H1 (cell line): Measurements from ENCODE around the gene MAP10. TPM values are rescaled to one million over a fixed set of nuclear protein-coding genes. Genes with fewer than 3 reads are reported as not detected.

ENCODE experiments used
- CTCF ChIA-PET: fragments of 300-600 bp; sonication (Branson Sonifier 250); formaldehyde crosslinking; loops from one replicate; lab custom pipeline; 2021; ENCODE audit not compliant: partially characterized antibody; lab: Charles Lee
- POLR2A ChIA-PET: fragments of 300-600 bp; sonication (Branson Sonifier 250); formaldehyde crosslinking; loops from one replicate; lab custom pipeline; 2021; ENCODE audit warnings: inconsistent platforms; ENCODE audit not compliant: partially characterized antibody; lab: Charles Lee
- DNase-seq, 2 experiments: peaks; one replicate each; pipeline versions ENCODE4 v3.0.0 to v3.0.0-alpha.2; 2010 to 2022; ENCODE audit warnings: low spot score in 2 of 2, low read depth in 1 of 2, mixed read lengths in 1 of 2
- FAIRE-seq: peaks from 2 replicates; lab custom pipeline; 2011; peaks lifted over from hg19 to GRCh38; lab: Jason Lieb, UNC
- H2AFZ ChIP-seq: 2 replicates; pipeline ENCODE4 v1.8.1; 2012; ENCODE audit warnings: low read length, inconsistent platforms
- H2AK5ac ChIP-seq: 2 replicates; pipeline ENCODE4 v1.6.1; 2013; ENCODE audit warnings: low read depth, low read length
- H2BK120ac ChIP-seq: replicated peaks from 2 replicates; pipeline ENCODE3; 2013; ENCODE audit warnings: low read depth, low read length, inconsistent platforms
- H2BK12ac ChIP-seq: 2 replicates; pipeline ENCODE4 v1.6.1; 2013; ENCODE audit warnings: low read depth, low read length
- H2BK15ac ChIP-seq: 2 replicates; pipeline ENCODE4 v1.6.1; 2013; ENCODE audit warnings: low read length
- H2BK20ac ChIP-seq: 2 replicates; pipeline ENCODE4 v1.6.1; 2013; ENCODE audit warnings: low read length
- H2BK5ac ChIP-seq: 2 replicates; pipeline ENCODE4 v1.6.1; 2013; ENCODE audit warnings: low read depth, low read length
- H3K14ac ChIP-seq: 2 replicates; pipeline ENCODE4 v1.6.1; 2013; ENCODE audit warnings: inconsistent platforms; ENCODE audit not compliant: insufficient read length
- H3K18ac ChIP-seq: 2 replicates; pipeline ENCODE4 v1.6.1; 2013; ENCODE audit warnings: low read length; ENCODE audit errors: extremely low read depth
- H3K23ac ChIP-seq: 2 replicates; pipeline ENCODE4 v1.6.1; 2013; ENCODE audit warnings: inconsistent platforms; ENCODE audit not compliant: insufficient read length
- H3K23me2 ChIP-seq: 2 replicates; pipeline ENCODE4 v1.6.1; 2013; ENCODE audit warnings: low read depth, low read length
- H3K27ac ChIP-seq: 2 replicates; pipeline ENCODE4 v1.6.1; 2011; ENCODE audit warnings: low read depth, low read length, inconsistent platforms
- H3K27me3 ChIP-seq, 4 experiments: replicated peaks in 1 of 4; 1 replicate in 1 of 4; 2 replicates in 3 of 4; pipeline versions ENCODE4 v1.6.1 to v1.8.1; 2011 to 2013; ENCODE audit warnings: low read length in 3 of 4, mild to moderate bottlenecking in 3 of 4, inconsistent platforms in 2 of 4, mixed read lengths in 2 of 4, moderate library complexity in 1 of 4; ENCODE audit not compliant: control insufficient read depth in 3 of 4, insufficient read depth in 3 of 4; ENCODE audit errors: extremely low read depth in 1 of 4
- H3K36me3 ChIP-seq, 4 experiments: 2 replicates each; pipeline versions ENCODE4 v1.6.1 to v1.8.1; 2011 to 2013; ENCODE audit warnings: mild to moderate bottlenecking in 4 of 4, low read length in 3 of 4, moderate library complexity in 2 of 4, control low read depth in 1 of 4, inconsistent platforms in 1 of 4; ENCODE audit not compliant: insufficient read depth in 4 of 4, control insufficient read depth in 2 of 4
- H3K4ac ChIP-seq: replicated peaks from 2 replicates; pipeline ENCODE3; 2013; ENCODE audit warnings: low read length, low read depth, mixed read lengths, inconsistent platforms; ENCODE audit not compliant: insufficient read length
- H3K4me1 ChIP-seq, 4 experiments: replicated peaks in 1 of 4; 1 replicate in 1 of 4; 2 replicates in 3 of 4; pipeline versions ENCODE4 v1.6.1 to v1.8.1; 2011 to 2013; ENCODE audit warnings: low read length in 3 of 4, inconsistent platforms in 2 of 4, mixed read lengths in 1 of 4; ENCODE audit not compliant: insufficient read depth in 4 of 4, control insufficient read depth in 3 of 4
- H3K4me2 ChIP-seq, 2 experiments: 2 replicates each; pipeline versions ENCODE4 v1.6.1 to v1.8.1; 2011 to 2013; ENCODE audit warnings: low read depth in 2 of 2, low read length in 2 of 2, control low read depth in 1 of 2, inconsistent platforms in 1 of 2, mild to moderate bottlenecking in 1 of 2; ENCODE audit not compliant: insufficient read depth in 1 of 2
- H3K4me3 ChIP-seq, 4 experiments: fragments of 200-600, 300-600 bp in 1 of 4; sonication (generic), shearing (Covaris generic), sonication (Bioruptor Twin) in 1 of 4; 2 replicates each; pipeline versions ENCODE4 v1.5.1 to v1.8.1; 2011 to 2016; ENCODE audit warnings: low read length in 4 of 4, low read depth in 3 of 4, control low read depth in 2 of 4, inconsistent platforms in 2 of 4, mild to moderate bottlenecking in 2 of 4, mixed read lengths in 1 of 4, moderate library complexity in 1 of 4; ENCODE audit not compliant: insufficient read depth in 2 of 4; ENCODE audit errors: extremely low read depth in 1 of 4
- H3K56ac ChIP-seq: replicated peaks from 2 replicates; pipeline ENCODE3; 2013; ENCODE audit warnings: low read depth, mild to moderate bottlenecking, mixed read lengths, low read length, inconsistent platforms; ENCODE audit not compliant: insufficient read length
- H3K79me1 ChIP-seq: 2 replicates; pipeline ENCODE4 v1.6.1; 2013; ENCODE audit warnings: low read depth, low read length, control low read depth
- H3K79me2 ChIP-seq, 2 experiments: 2 replicates each; pipeline versions ENCODE4 v1.6.1 to v1.8.1; 2012 to 2013; ENCODE audit warnings: low read length in 2 of 2, mild to moderate bottlenecking in 2 of 2, inconsistent platforms in 1 of 2; ENCODE audit not compliant: insufficient read depth in 2 of 2, control insufficient read depth in 1 of 2
- H3K9ac ChIP-seq, 4 experiments: replicated peaks in 1 of 4; 1 replicate in 1 of 4; 2 replicates in 3 of 4; pipeline versions ENCODE4 v1.6.1 to v1.8.1; 2011 to 2013; ENCODE audit warnings: low read depth in 3 of 4, low read length in 3 of 4, control low read depth in 2 of 4, mild to moderate bottlenecking in 2 of 4, moderate library complexity in 2 of 4, inconsistent platforms in 1 of 4; ENCODE audit errors: extremely low read depth in 1 of 4
- H3K9me3 ChIP-seq, 2 experiments: 2 replicates each; pipeline versions ENCODE4 v1.6.1 to v1.8.1; 2012 to 2013; ENCODE audit warnings: mild to moderate bottlenecking in 2 of 2, moderate library complexity in 2 of 2, control low read depth in 1 of 2, inconsistent platforms in 1 of 2, low read depth in 1 of 2, low read length in 1 of 2, mixed read lengths in 1 of 2; ENCODE audit not compliant: insufficient read depth in 2 of 2
- H4K20me1 ChIP-seq, 2 experiments: replicated peaks in 1 of 2; 2 replicates each; pipeline versions ENCODE3 to v1.8.1; 2011 to 2013; ENCODE audit warnings: inconsistent platforms in 2 of 2, low read length in 2 of 2, mild to moderate bottlenecking in 1 of 2; ENCODE audit not compliant: insufficient read depth in 2 of 2, control insufficient read depth in 1 of 2
- H4K5ac ChIP-seq: 2 replicates; pipeline ENCODE4 v1.6.1; 2013; ENCODE audit warnings: low read length, low read depth, mixed read lengths, inconsistent platforms; ENCODE audit not compliant: insufficient read length
- H4K8ac ChIP-seq: 2 replicates; pipeline ENCODE4 v1.8.0; 2013; ENCODE audit warnings: mild to moderate bottlenecking, moderate library complexity, low read length, inconsistent platforms; ENCODE audit not compliant: insufficient read depth; ENCODE audit errors: extremely low read depth
- H4K91ac ChIP-seq: replicated peaks from 2 replicates; pipeline ENCODE3; 2013; ENCODE audit warnings: low read length, mixed read lengths, inconsistent platforms; ENCODE audit not compliant: insufficient read length
- BCL11A ChIP-seq, 2 experiments: IDR thresholded peaks; one replicate each; pipeline ENCODE4 v1.6.1; 2011; ENCODE audit warnings: low read depth in 2 of 2, low read length in 2 of 2, mild to moderate bottlenecking in 2 of 2
- KDM5A ChIP-seq: fragments of 200-600 bp; IDR thresholded peaks from 2 replicates; pipeline ENCODE4 v1.7.1; 2012; ENCODE audit warnings: mild to moderate bottlenecking, low read length, inconsistent platforms, mixed read lengths
- SIRT6 ChIP-seq: IDR thresholded peaks from one replicate; pipeline ENCODE4 v1.7.1; 2012; ENCODE audit warnings: low read length, inconsistent platforms
- SIX5 ChIP-seq: IDR thresholded peaks from 2 replicates; pipeline ENCODE4 v1.6.1; 2011; ENCODE audit warnings: mild to moderate bottlenecking, low read depth, low read length
- SP1 ChIP-seq: IDR thresholded peaks from 2 replicates; pipeline ENCODE4 v1.6.1; 2011; ENCODE audit warnings: low read depth, low read length
- WGBS, 2 experiments: shearing (Covaris generic) in 1 of 2; methylation state at CpG; one replicate each; pipeline versions ENCODE4 v1.1.6 to v1.1.7; 2013 to 2015; ENCODE audit warnings: low lambda C conversion rate in 2 of 2, mixed read lengths in 2 of 2, inconsistent platforms in 1 of 2, low coverage in 1 of 2, missing lambda C conversion rate in 1 of 2; ENCODE audit not compliant: insufficient replicate concordance in 2 of 2, insufficient coverage in 1 of 2, insufficient read length in 1 of 2; ENCODE audit errors: extremely low coverage in 1 of 2, missing lambda C conversion rate in 1 of 2; 5-methylcytosine and 5-hydroxymethylcytosine counted together
- polyA plus RNA-seq, 7 experiments: library from polyadenylated mRNA; depleted of rRNA in 3 of 7; stranded (reverse) in 5 of 7; unstranded in 2 of 7; fragments of >200 nt in 5 of 7; fragments of 200-250 nt in 2 of 7; gene quantifications; 1 replicate in 5 of 7; 2 replicates in 1 of 7; 4 replicates in 1 of 7; pipeline versions ENCODE4 v1.2.1 to v1.2.3, GENCODE V29; 2011 to 2013; ENCODE audit warnings: missing spikeins in 2 of 7, mixed read lengths in 2 of 7
- total RNA-seq: library from RNA; stranded (reverse); fragmentation: NEBNext Ultra II Directional; extraction: Animal tissue kit (Norgen Biotek cat#: 25700); gene quantifications from 2 replicates; pipeline ENCODE4 v1.2.1, GENCODE V29; 2021
- TF ChIP-seq, protein P1 (sequence below), 3 experiments: IDR thresholded peaks; 1 replicate in 2 of 3; 2 replicates in 1 of 3; pipeline versions ENCODE4 v1.5.1 to v1.6.1; 2011; ENCODE audit warnings: low read length in 3 of 3, mild to moderate bottlenecking in 3 of 3, inconsistent platforms in 2 of 3, low read depth in 1 of 3, moderate library complexity in 1 of 3; ENCODE audit not compliant: insufficient read depth in 1 of 3; ENCODE audit errors: control extremely low read depth in 1 of 3

Gene MAP10
- total and polyA plus RNA-seq, 2 of the 8 experiments (the other 6 are each of a cell fraction or from before 2014, with no cell fraction given), result 1.5 to 3.5 TPM

DNA sequence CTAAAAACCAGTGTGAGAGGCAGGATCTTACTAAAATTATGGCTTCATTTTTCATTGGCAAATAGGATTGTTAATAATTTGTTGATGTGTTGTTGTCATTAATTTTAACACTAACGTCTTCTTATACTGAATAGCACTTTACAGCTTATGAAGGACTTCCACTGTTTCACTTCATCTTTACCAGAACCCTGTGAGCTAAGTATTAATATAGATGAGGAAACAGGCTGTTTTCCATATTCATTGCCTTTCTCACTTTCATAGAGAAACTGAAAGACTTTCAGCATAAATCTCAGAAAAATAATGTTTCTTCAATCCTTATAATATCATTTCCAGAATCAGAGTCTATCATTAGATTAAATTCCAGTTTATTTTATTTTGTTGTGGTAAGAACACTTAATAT lies 8.5 kb downstream of the MAP10 start:
- Histone ChIP-seq H3K27ac (no peak overlapping the region), H2AFZ (no peak overlapping the region), H4K91ac (no peak overlapping the region), H3K9me3 (no peaks in the 10 kb centered on the region), H4K20me1 (no peaks in the 10 kb centered on the region), H2BK120ac (no peak overlapping the region), H2AK5ac (no peak overlapping the region), H2BK15ac (no peak overlapping the region), H3K18ac (no peak overlapping the region), H3K79me1 (no peaks in the 10 kb centered on the region), H3K4me3 (no peak overlapping the region), H2BK5ac (no peak overlapping the region), H3K14ac (no peak overlapping the region), H3K4me2 (no peak overlapping the region), H3K4me1 (no peaks in the 10 kb centered on the region), H3K56ac (no peak overlapping the region), H3K4ac (no peak overlapping the region), H4K5ac (no peak overlapping the region), H3K23me2 (no peaks in the 10 kb centered on the region), H3K79me2 (no peaks in the 10 kb centered on the region), H3K23ac (no peak overlapping the region), H2BK20ac (no peak overlapping the region), H3K36me3 (no peaks in the 10 kb centered on the region), H3K27me3 (no peaks in the 10 kb centered on the region), H3K9ac (no peak overlapping the region), H2BK12ac (no peak overlapping the region), H4K8ac (no peak overlapping the region)
- 89% methylated on average over 1 of the region's 1 CpG; no CpG with 5 or more reads in 1 of the 2 experiments for WGBS, 2 experiments
- ChIA-PET CTCF (interaction anchor here (0.6 to 3.3 kb wide), 2 partner anchors 33 to 66 kb away, joined by 3 to 12 read pairs; no protein-coding TSS in a partner anchor), POLR2A (interaction anchor here (0.9 kb wide), 1 partner anchor 13 kb away, joined by 3 read pairs; no protein-coding TSS in a partner anchor)
- FAIRE-seq (no peak), DNase-seq (no peak)
- TF ChIP-seq BCL11A (IDR thresholded peaks at IDR 0.05; ENCODE audit: low read depth in 2 of 2, low read length in 2 of 2), result no peak
- no peak for TF ChIP-seq SP1
- TF ChIP-seq, protein P1, sequence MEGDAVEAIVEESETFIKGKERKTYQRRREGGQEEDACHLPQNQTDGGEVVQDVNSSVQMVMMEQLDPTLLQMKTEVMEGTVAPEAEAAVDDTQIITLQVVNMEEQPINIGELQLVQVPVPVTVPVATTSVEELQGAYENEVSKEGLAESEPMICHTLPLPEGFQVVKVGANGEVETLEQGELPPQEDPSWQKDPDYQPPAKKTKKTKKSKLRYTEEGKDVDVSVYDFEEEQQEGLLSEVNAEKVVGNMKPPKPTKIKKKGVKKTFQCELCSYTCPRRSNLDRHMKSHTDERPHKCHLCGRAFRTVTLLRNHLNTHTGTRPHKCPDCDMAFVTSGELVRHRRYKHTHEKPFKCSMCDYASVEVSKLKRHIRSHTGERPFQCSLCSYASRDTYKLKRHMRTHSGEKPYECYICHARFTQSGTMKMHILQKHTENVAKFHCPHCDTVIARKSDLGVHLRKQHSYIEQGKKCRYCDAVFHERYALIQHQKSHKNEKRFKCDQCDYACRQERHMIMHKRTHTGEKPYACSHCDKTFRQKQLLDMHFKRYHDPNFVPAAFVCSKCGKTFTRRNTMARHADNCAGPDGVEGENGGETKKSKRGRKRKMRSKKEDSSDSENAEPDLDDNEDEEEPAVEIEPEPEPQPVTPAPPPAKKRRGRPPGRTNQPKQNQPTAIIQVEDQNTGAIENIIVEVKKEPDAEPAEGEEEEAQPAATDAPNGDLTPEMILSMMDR (IDR thresholded peaks at IDR 0.05; ENCODE audit: control extremely low read depth in 1 of 3, insufficient read depth in 1 of 3, low read depth in 1 of 3, low read length in 3 of 3), result no peak
- no peak for TF ChIP-seq SIX5
- no peak for TF ChIP-seq KDM5A
- no peak for TF ChIP-seq SIRT6
